NCI-H2029 (cell line): Measurements from ENCODE around the gene STX5.
"Not testable (repeated sequence)": the region's sequence is repeated elsewhere in the genome, so short reads cannot be mapped to it uniquely, and the experiment has no call there.

Experiments
- DNase-seq: peaks from one replicate; lab custom pipeline; 2025; lab: John Stamatoyannopoulos, UW

The STX5 gene, protein sequence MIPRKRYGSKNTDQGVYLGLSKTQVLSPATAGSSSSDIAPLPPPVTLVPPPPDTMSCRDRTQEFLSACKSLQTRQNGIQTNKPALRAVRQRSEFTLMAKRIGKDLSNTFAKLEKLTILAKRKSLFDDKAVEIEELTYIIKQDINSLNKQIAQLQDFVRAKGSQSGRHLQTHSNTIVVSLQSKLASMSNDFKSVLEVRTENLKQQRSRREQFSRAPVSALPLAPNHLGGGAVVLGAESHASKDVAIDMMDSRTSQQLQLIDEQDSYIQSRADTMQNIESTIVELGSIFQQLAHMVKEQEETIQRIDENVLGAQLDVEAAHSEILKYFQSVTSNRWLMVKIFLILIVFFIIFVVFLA

DNA sequence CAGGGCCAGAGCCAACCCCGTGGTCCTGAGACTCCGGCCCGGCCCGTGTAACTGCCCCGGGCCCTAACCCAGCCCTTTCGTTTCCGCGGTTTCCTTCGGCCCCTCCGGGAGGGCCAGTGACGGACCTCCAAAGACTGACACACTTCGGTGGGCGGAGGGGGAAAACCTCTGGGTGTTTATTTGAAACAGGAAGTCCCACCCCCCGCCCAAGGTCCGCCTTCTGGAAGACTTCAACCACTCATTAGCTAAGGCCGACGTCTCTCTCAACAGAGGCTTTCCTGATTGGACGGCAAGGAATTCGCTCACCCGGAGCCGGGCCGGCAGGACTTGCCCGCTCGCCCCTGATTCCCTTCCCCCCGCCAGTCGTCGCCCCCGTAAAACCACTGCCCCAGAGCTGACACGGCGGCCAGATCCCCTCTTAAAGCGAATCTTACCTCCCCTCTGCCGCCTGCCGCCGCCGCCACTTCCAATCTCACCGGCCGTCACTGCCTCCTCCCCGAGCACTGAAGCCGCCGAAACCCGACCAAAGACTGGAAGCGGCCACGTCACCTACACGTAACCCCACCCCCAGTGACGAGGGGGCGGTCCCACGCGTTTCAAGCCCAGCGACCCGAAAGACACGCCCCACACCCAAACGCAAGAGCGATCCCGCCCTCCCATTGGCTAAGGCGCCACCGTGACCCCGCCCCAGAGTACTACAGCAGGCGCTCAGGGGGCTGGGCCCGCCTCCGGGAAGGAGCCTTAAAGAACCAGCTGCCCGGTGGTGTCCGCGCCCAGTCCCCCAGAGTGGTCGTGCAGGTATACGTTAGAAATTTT, at the start of gene STX5:
Gene STX5, minus strand, starts transcription at position 532 of the 816 bp plus-strand sequence. CDS start 808 bp downstream, outside the sequence.
- peak; percentile 97 for DNase-seq

- peak; percentile 92 for DNase-seq
These were observed 49.1 kb upstream of the STX5 start, which contains the start of gene SLC3A2 for GRCh38 chr11:62880803-62881578. Gene SLC3A2, plus strand, starts transcription at chr11:62880896. Its CDS starts 128 bp downstream, at chr11:62881024.

DNA sequence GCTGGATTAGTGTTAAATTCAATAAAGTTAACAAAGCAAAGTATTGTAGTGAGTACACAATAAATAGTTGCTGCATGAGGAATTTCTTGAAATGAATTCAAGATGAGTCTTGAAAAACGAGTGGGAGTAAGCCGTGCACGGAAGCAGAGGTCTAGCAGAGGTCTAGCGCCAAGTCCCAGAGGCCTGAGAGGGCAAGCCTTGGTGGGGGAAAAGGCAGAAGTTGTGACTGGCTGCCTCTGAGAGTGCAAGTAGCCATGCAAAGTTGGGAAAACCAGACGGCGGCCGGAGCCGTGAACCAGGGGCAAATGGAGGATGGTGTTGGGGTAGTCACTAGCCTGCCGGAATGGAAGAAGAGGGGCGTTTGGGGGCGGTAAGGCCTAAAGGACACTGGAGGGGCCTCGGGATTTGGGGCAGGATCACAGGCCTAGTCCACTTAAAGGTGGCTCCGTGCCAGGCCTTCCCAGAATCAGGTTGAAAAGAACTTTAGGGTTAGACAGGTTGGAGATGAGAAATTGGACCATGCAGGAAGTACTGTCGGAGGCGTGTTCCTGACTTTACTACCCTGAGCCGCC, 48.5 kb upstream of the STX5 start:
- no peak for DNase-seq

DNA sequence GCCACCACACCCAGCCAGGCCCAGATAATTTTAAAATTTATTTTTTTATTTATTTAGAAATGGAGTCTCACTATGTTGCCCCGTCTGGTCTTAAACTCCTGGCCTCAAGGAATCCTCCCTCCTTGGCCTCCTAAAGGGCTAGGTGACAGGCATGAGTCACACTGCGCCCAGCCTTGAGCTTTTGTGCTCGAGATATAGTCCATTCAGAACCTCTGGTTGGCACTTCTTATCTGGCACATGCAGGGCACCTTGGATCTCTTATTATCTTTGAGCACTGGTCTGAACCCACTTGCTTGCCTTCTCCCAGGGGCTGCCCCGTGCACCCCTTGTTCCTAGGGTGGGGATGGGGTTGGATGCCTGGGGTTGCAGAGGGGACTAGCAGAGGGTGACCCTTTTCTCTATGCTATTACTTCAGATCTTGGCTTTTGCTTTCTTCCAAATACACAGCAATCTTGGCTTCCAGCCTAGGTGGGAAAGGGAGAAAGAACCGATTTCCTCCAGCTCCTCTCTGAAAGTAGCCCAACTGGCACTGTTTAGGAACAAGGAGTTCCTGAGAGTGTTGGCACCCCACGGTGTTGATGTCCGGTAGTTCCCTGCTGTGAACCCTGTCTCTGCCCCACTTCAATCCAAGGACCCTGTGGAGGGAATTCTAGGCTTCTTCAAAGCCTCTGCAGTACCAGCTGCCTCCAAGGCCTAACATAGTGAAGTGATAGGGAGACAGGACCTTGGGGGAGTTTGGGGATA, 47.6 kb upstream of the STX5 start:
- DNase-seq: no peak

GRCh38 chr11:62876712-62877111, 44.9 kb upstream of the STX5 start:
- DNase-seq: no peak

DNA sequence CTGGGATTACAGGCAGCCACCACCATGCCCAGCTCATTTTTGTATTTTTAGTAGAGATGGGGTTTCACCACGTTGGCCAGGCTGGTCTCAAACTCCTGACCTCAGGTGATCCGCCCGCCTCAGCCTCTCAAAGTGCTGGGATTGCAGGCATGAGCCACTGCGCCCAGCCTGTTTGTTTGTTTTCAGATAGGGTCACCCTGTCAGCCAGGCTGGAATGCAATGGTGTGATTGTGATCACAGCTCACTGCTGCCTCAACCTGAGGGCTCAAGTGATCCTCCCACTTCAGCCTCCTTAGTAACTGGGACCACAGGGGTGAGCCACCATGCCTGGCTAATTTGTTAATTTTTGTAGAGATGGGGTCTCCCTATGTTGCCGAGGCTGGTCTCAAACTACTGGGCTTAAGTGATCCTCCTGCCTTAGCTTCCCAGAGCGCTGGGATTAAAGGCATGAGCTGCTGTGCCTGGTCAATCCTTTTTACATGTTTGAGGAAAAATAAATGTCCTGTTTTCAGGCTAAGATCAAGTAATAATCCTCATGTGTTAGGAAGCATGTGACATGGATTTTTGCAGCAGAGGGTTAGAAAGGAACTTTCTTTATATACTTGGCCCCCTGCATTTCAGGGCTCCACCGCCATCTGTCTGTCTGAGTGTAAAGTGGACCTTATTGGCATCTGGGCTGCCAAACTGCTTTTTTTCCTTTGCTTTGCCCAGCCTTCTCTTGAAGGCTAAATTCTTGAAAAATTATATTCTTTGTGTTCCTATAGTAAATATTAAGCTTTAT, 44.0 kb upstream of the STX5 start:
- no peak for DNase-seq

DNA sequence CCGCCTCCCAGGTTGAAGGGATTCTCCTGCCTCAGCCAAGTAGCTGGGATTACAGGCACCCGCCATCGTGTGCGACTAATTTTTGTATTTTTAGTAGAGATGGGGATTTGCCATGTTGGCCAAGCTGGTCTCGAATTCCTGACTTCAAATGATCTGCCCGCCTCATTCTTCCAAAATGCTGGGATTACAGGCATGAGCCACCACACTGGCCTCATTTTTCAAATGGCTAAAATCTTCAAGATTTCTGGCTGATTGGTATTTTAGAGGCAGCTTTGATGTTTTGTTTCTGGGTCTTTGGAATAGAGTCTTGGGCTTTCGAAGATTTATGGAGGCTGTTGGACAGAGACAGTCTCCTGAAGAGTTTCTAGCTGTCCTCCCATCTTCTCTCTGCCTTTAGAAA, 43.0 kb upstream of the STX5 start:
- no peak for DNase-seq

DNA sequence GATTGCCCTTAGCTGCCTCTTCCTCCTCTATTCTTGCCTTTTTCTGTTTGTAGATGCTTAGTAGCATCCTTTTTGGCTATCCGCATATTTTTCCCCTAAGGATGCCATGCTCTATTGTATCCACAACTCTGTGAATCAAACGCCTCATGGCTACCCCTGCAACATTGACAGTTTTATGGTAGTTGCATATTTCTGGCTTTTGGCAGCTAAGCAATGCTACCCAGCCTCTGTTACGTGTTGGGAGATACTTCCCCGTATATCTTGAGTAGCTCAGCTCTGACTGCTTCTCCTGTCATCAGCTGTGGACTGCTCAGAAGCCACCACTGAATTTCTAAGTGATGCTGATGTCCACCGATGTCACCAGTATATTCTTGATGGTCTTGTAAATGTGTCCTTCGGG, 33.8 kb upstream of the STX5 start:
- no peak for DNase-seq

DNA sequence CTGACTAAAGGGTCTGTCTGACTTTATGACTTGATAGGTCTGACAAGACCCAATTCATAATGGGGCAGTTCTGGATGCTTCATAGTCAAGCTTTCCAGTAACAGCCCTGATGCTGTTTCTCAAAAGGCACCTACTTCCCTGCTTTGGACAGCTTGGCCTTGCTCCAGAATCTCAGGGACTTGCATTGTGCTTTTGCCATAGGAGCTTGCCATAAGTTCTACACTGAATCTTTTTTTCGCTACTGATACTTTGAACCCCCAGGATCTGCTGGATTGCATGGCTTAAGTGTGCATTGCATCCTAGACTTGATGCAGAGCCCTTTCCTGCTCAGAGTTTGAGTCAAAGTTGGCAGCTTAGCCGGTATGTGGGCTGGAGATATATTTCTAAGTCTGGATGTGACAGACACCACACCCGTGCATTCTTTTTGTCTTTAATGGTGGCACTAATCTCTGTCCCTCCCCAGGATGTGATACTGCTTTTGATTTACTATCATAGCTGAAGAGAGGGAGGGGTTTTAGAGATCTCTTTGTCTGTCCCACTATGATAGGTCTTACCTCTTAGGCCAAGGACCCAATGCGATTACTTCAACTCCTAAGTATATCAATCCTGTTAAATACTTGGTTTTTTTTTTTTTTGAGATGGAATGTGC, 32.0 kb upstream of the STX5 start:
- DNase-seq: no peak

- DNase-seq: not testable (repeated sequence)
These were observed 29.8 kb upstream of the STX5 start for GRCh38 chr11:62861564-62862192.

DNA sequence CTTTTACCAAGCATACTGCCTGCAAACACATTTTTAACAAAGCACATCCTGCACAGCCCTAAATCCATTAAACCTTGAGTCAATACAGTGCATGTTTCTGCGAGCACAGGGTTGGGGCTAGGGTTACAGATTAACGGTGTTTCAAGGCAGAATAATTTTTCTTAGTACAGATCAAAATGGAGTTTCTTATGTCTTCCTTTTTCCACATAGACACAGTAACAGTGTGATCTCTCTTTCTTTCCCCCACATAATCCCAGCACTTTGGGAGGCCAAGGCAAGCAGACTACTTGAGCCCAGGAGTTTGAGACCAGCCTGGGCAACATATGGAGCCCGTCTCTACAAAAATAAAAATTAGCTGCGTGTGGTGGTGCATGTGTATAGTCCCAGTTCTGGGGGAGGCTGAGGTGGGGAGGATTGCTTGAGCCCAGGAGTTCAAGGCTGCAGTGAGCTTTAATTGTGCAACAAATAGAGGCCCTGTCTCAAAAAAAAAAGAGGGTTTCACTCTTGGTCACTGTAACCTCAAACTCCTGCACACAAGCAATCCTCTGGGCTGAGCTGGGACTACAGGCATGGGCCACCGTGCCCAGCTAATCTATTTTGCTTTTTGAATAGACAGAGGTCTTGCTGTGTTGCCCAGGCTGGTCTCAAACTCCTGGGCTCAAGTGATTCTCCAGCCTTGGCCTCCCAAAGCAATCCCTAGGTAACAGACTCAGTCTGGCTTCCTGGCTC, 29.1 kb upstream of the STX5 start:
- no peak for DNase-seq

GRCh38 chr11:62859281-62859703, 27.4 kb upstream of the STX5 start:
- not testable (repeated sequence) for DNase-seq

DNA sequence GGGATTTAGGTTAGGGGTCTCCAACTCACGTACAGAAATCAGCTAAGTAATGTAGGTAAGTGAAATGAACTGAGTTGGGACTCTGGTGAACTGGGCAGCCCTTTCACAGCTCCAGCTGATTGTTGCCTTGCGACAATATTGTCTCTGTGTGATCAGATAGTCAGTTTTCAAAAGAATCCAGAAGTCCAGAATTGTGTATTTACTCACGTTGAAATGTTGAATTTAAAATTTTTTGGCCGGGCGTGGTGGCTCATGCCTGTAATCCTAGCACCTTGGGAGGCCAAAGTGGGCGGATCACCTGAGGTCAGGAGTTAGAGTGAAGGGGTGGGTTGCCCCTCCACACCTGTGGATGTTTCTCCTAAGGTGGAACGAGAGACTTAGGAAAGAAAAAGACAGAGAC, 26.4 kb upstream of the STX5 start:
- no peak for DNase-seq

- DNase-seq: no peak
These were observed 25.7 kb upstream of the STX5 start for GRCh38 chr11:62857541-62857982.

GRCh38 chr11:62856333-62856895, 24.6 kb upstream of the STX5 start:
- DNase-seq: no peak

- peak; percentile 96 for DNase-seq
These were observed 23.9 kb upstream of the STX5 start for GRCh38 chr11:62855571-62856332.

DNA sequence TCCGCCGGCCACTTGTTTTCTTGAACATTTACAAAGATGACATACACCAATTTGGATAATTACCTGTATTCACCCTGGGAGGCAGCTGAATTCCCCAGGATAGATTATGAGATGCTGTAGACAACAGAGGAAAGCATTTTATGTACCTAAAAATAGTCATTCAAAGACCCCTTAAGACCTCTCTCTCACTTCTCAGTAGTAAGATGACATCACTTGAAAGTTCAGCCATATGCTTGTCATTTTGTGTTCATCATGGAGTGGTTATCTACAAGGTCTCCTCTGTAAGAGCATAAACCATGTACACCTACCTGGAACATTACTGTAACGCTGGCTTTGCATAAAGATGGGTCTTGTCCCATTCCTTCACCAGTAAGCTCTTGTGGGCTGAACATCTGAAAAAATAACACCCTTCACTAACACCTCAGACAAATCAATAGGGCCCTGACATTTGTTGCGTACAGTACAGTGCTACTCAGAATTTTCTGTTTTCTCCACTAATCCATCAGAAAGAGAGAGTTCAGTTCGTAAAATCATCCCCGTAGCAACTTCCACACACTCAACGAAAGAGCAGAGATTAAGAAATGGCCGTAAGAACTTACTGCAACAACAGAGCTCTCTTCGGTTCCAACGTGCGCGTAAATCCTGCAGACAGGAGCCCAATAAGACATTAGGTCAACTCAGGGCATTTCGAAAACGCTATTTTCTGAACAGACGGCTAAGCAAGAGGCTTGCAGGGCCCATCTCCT, 23.1 kb upstream of the STX5 start:
- DNase-seq: no peak
